Activated CD4-positive, alpha-beta T cell treated with anti-CD3 and anti-CD28 coated beads, Interleukin-2, amount 10 ng/mL, durations not matched to agents 7 days and 5 days (primary cell): ENCODE measurements around the gene KCND1. TPM values are rescaled to one million over a fixed set of nuclear protein-coding genes. Genes with fewer than 3 reads are reported as not detected.

Experiments
- CTCF ChIA-PET: fragments of 350-600 bp; sonication (Branson Sonifier 250); formaldehyde crosslinking; loops from one replicate; lab custom pipeline; 2021; ENCODE audit warnings: antibody characterized with exemption; lab: Charles Lee
- POLR2A ChIA-PET: fragments of 350-600 bp; sonication (Branson Sonifier 250); formaldehyde crosslinking; loops from one replicate; lab custom pipeline; 2021; ENCODE audit warnings: antibody characterized with exemption; lab: Charles Lee
- DNase-seq: peaks from one replicate; pipeline ENCODE4 v3.0.0-alpha.2; 2020
- H3K27ac Mint-ChIP-seq: one replicate; pipeline ENCODE4 v1.8.0; 2021; ENCODE audit warnings: mild to moderate bottlenecking, moderate library complexity, mixed read lengths
- H3K27me3 Mint-ChIP-seq: one replicate; pipeline ENCODE4 v1.8.0; 2021; ENCODE audit warnings: mixed read lengths
- H3K36me3 Mint-ChIP-seq: one replicate; pipeline ENCODE4 v1.8.0; 2021; ENCODE audit warnings: low read depth, mixed read lengths
- H3K4me1 Mint-ChIP-seq: one replicate; pipeline ENCODE4 v1.8.0; 2021; ENCODE audit warnings: mixed read lengths
- H3K4me3 Mint-ChIP-seq: one replicate; pipeline ENCODE4 v1.8.0; 2021; ENCODE audit warnings: mild to moderate bottlenecking, moderate library complexity, mixed read lengths
- H3K9me3 Mint-ChIP-seq: one replicate; pipeline ENCODE4 v1.8.0; 2021; ENCODE audit warnings: mixed read lengths
- total RNA-seq, 2 experiments: library from RNA; stranded (reverse); gene quantifications; one replicate each; pipeline ENCODE4 v1.2.3, GENCODE V29; 2021

KCND1 gene
- total RNA-seq, 2 experiments from 2014 or later: 2.9 to 3.6 TPM

GRCh38 chrX:48933757-48934156 lies 37.9 kb downstream of the KCND1 start:
- Mint-ChIP-seq H3K9me3 (no peaks in the 10 kb centered on the region), H3K4me1 (peaks cover 52% of the 10 kb centered on the region), H3K27ac (peak overlapping the region; percentile 51), H3K27me3 (no peaks in the 10 kb centered on the region), H3K36me3 (peaks cover 49% of the 10 kb centered on the region), H3K4me3 (no peak overlapping the region)
- DNase-seq: no peak
- CTCF ChIA-PET: no interaction called here
- POLR2A ChIA-PET: no interaction called here

DNA sequence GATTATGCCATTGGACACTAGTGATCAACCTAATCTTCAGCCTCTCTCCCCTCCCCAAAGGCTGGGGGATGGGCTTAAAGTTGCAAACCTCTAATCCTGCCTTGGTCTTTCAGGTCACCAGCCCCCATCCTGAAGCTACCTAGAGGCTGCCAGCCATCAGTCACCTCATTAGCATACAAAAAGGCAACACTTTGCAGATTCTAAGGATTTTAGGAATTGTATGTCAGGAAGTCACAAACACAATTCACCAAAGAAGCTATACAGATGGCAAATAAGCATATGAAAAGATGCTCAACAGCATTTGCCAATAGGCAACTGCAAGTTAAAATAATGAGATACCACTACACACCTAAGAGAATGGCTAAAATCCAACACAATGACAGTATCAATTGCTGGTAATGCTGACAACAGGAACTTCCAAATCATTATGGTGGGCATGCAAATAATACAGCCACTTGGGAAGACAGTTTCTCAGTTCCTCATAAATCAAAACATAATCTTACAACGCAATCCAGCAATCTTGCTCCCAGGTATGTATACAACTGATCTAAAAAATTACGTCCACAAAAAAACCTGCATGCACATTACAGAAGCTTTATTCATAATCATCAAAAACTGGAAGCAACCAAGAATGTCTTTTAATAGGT lies 43.8 kb downstream of the KCND1 start:
- ChIA-PET POLR2A (no interaction called here), CTCF (interaction anchor here (1.1 to 2.3 kb wide), 3 partner anchors 9 to 18 kb away, joined by 3 to 8 read pairs (median 6); no protein-coding TSS in a partner anchor)
- Mint-ChIP-seq H3K36me3 (peaks cover 32% of the 10 kb centered on the region), H3K4me1 (peaks cover 24% of the 10 kb centered on the region), H3K27ac (no peak overlapping the region), H3K9me3 (no peaks in the 10 kb centered on the region), H3K4me3 (no peak overlapping the region), H3K27me3 (no peaks in the 10 kb centered on the region)
- no peak for DNase-seq

DNA sequence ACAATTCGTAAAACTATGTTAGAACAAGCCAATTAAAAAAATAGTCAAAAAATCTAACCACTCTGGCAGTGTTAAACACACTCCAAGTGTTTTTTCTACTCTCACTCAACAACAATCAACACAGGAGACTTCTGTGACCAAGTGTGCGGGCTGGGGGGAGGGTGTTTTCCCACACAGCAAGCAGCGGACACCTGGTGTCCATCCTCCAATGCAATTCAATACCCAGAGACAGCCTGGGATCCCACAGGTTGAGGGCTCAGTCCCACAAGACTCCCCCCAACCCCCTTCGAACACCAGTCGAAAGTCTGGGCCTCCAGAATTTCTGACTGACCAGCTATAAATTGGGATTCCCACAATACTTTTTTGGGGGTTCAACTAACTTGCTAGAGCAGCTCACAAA lies 44.5 kb downstream of the KCND1 start:
- CTCF ChIA-PET: interaction anchor here (0.7 to 2.3 kb wide), 3 partner anchors 10 to 19 kb away, joined by 3 to 8 read pairs (median 6); no protein-coding TSS in a partner anchor
- H3K27ac Mint-ChIP-seq: no peak overlapping the region
- POLR2A ChIA-PET: no interaction called here

GRCh38 chrX:48924270-48924669 lies 47.4 kb downstream of the KCND1 start:
- Mint-ChIP-seq H3K36me3 (peaks cover 28% of the 10 kb centered on the region), H3K9me3 (no peaks in the 10 kb centered on the region), H3K4me3 (no peak overlapping the region), H3K27ac (peak overlapping the region; percentile 80), H3K27me3 (no peaks in the 10 kb centered on the region), H3K4me1 (peaks cover 52% of the 10 kb centered on the region)
- ChIA-PET POLR2A (no interaction called here), CTCF (interaction anchor here (1.4 kb wide), 1 partner anchor 22 kb away, joined by 3 read pairs; no protein-coding TSS in a partner anchor)
- DNase-seq: no peak

More for the DNA sequence above, 44.5 kb downstream of the KCND1 start:
- Mint-ChIP-seq H3K4me3 (no peak overlapping the region), H3K27me3 (no peaks in the 10 kb centered on the region), H3K9me3 (no peaks in the 10 kb centered on the region), H3K4me1 (peaks cover 29% of the 10 kb centered on the region), H3K36me3 (peaks cover 32% of the 10 kb centered on the region)
- no peak for DNase-seq

- ChIA-PET POLR2A (no interaction called here), CTCF (interaction anchor here (0.6 to 1.4 kb wide), 2 partner anchors 22 to 340 kb away, joined by 3 read pairs; no protein-coding TSS in a partner anchor)
- Mint-ChIP-seq H3K27me3 (no peaks in the 10 kb centered on the region), H3K4me3 (no peak overlapping the region), H3K9me3 (no peaks in the 10 kb centered on the region), H3K36me3 (peaks cover 28% of the 10 kb centered on the region), H3K4me1 (peaks cover 52% of the 10 kb centered on the region), H3K27ac (peak overlapping the region; percentile 80)
- no peak for DNase-seq
Observed at GRCh38 chrX:48923771-48924170, 47.9 kb downstream of the KCND1 start.

- DNase-seq: no peak
- peak overlapping the region; percentile 98 for H3K27ac Mint-ChIP-seq
- POLR2A ChIA-PET: interaction anchor here (1.0 kb wide), 1 partner anchor 17 kb away, joined by 3 read pairs; no protein-coding TSS in a partner anchor
- no peaks in the 10 kb centered on the region for H3K9me3 Mint-ChIP-seq
- peaks cover 48% of the 10 kb centered on the region for H3K36me3 Mint-ChIP-seq
- peak overlapping the region; percentile 99 for H3K4me3 Mint-ChIP-seq
- H3K27me3 Mint-ChIP-seq: no peaks in the 10 kb centered on the region
- H3K4me1 Mint-ChIP-seq: peaks cover 46% of the 10 kb centered on the region
- CTCF ChIA-PET: interaction anchor here (1.4 to 4.8 kb wide), 2 partner anchors 9 to 18 kb away, joined by 3 to 16 read pairs; no protein-coding TSS in a partner anchor
Observed at GRCh38 chrX:48920718-48921104, 50.9 kb downstream of the KCND1 start.

DNA sequence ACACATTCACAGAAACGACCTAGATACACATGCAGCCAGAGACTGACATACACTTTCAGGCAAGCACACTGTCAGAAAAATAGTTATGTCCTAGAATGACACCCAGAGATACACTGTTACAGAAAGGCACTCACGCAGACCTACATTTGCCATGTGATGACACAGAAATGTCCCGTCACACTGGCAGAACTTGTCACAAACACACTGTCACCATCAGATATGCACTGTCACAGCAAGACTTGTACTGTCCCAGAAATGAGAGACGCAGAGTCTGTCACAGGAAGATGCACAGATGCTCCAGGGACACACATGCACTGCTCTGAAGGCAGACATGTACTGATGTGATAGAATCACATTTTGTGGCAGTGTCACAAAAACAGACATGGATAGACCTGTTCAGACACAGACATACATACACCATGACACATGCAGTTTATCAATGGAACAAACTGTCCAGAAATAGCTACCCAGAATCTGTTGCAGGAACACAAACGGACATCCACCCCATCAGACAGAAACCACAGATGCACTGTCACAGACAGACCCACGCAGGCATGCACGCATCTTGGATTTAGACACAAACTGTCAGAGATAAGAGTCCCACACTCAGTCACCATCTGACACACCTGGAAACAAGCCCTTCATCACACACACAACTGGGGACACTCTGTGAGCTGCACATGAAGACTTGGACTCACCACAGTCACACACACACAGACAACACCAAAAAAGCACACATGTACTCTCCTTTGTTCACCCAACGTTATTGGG lies 51.5 kb downstream of the KCND1 start:
- Mint-ChIP-seq H3K36me3 (peaks cover 48% of the 10 kb centered on the region), H3K4me1 (peaks cover 45% of the 10 kb centered on the region), H3K4me3 (peak overlapping the region; percentile 99), H3K27me3 (no peaks in the 10 kb centered on the region), H3K9me3 (no peaks in the 10 kb centered on the region), H3K27ac (peak overlapping the region; percentile 98)
- ChIA-PET CTCF (interaction anchor here (0.7 to 4.8 kb wide), 3 partner anchors 10 to 19 kb away, joined by 3 to 16 read pairs (median 3); no protein-coding TSS in a partner anchor), POLR2A (interaction anchor here (1.0 kb wide), 1 partner anchor 17 kb away, joined by 3 read pairs; no protein-coding TSS in a partner anchor)
- DNase-seq: peak; percentile 48

- peaks cover 50% of the 10 kb centered on the region for H3K4me1 Mint-ChIP-seq
- ChIA-PET CTCF (interaction anchor here (0.7 to 4.8 kb wide), 3 partner anchors 11 to 19 kb away, joined by 3 to 16 read pairs (median 3); no protein-coding TSS in a partner anchor), POLR2A (interaction anchor here (0.6 kb wide), 1 partner anchor 124 kb away, joined by 3 read pairs; no protein-coding TSS in a partner anchor)
- peaks cover 53% of the 10 kb centered on the region for H3K36me3 Mint-ChIP-seq
- H3K4me3 Mint-ChIP-seq: peak overlapping the region; percentile 99
- peak overlapping the region; percentile 98 for H3K27ac Mint-ChIP-seq
- DNase-seq: peak; percentile 34
- no peaks in the 10 kb centered on the region for H3K9me3 Mint-ChIP-seq
- no peaks in the 10 kb centered on the region for H3K27me3 Mint-ChIP-seq
Observed at GRCh38 chrX:48919360-48919841, 52.2 kb downstream of the KCND1 start.

GRCh38 chrX:48918643-48919340 lies 52.9 kb downstream of the KCND1 start, which contains the start of gene PIM2:
PIM2 (minus strand) TSS chrX:48919024; CDS start chrX:48918834, 190 bp downstream.
- H3K27ac Mint-ChIP-seq: peak within 1 kb of the TSS; percentile 98
- H3K4me1 Mint-ChIP-seq: peaks cover 51% of the 10 kb centered on the region
- no peaks in the 10 kb centered on the region for H3K27me3 Mint-ChIP-seq
- POLR2A ChIA-PET: interaction anchor here (0.6 kb wide), 1 partner anchor 125 kb away, joined by 3 read pairs; no protein-coding TSS in a partner anchor
- peak; percentile 95 for DNase-seq
- H3K4me3 Mint-ChIP-seq: peak within 1 kb of the TSS; percentile 99
- H3K9me3 Mint-ChIP-seq: no peaks in the 10 kb centered on the region
- CTCF ChIA-PET: interaction anchor here (4.8 kb wide), 1 partner anchor 20 kb away, joined by 16 read pairs; no protein-coding TSS in a partner anchor
- H3K36me3 Mint-ChIP-seq: peaks cover 53% of the 10 kb centered on the region

- no peak for DNase-seq
- peaks cover 56% of the 10 kb centered on the region for H3K36me3 Mint-ChIP-seq
- no peaks in the 10 kb centered on the region for H3K9me3 Mint-ChIP-seq
- H3K27ac Mint-ChIP-seq: peak overlapping the region; percentile 98
- H3K27me3 Mint-ChIP-seq: no peaks in the 10 kb centered on the region
- CTCF ChIA-PET: interaction anchor here (4.8 kb wide), 1 partner anchor 20 kb away, joined by 16 read pairs; no protein-coding TSS in a partner anchor
- peak overlapping the region; percentile 99 for H3K4me3 Mint-ChIP-seq
- POLR2A ChIA-PET: no interaction called here
- H3K4me1 Mint-ChIP-seq: peaks cover 54% of the 10 kb centered on the region
Observed at GRCh38 chrX:48918301-48918642, 53.4 kb downstream of the KCND1 start.

DNA sequence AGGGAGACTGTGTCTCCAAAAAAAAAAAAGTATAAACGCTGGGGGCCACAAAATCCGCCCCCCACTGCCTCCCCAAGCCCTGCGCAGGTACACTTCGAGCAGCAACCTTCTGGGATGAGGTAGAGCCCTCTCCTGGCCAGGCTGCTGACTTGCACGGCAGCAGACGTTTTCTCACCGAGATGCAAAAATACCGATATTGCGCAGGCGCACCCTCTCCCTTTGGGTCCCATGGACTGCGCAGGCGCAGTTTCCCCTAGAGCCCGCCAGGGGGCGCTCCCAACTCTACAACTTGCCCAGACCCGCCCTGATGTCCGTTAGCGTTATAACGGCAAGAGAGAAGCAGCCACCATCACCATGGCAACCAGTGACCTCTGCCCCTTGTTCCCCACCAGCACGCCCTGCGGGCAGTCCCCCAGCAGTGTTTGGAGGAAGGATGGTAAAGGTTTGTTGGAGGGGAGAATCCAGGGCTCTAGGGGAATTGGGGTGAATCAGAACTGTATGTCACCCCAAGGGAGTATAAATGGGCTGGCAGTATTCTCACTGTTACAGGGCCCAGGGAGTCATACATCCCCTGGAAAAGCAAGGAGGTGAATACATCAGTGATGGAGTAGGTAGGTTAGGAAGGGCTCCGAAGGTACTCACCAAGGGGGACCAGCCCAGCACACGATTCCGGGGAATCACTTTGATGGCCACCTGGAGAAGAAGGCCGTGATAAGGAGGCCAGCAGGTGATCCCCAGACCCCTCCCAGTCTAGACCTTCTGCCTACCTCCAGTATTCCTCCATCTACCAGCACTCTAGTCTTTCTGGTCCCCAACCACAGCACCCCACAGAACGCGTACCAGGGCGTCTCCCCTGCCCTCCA lies 54.3 kb downstream of the KCND1 start:
- Mint-ChIP-seq H3K9me3 (no peaks in the 10 kb centered on the region), H3K27ac (peak overlapping the region; percentile 98), H3K36me3 (peaks cover 58% of the 10 kb centered on the region), H3K4me1 (peaks cover 57% of the 10 kb centered on the region), H3K27me3 (no peaks in the 10 kb centered on the region), H3K4me3 (peak overlapping the region; percentile 99)
- DNase-seq: peak; percentile 92
- ChIA-PET CTCF (interaction anchor here (0.7 to 4.8 kb wide), 3 partner anchors 11 to 21 kb away, joined by 3 to 16 read pairs (median 5); no protein-coding TSS in a partner anchor), POLR2A (interaction anchor here (0.6 kb wide), 1 partner anchor 20 kb away, joined by 3 read pairs; no protein-coding TSS in a partner anchor)
